AG10803 (cell line): Measurements from ENCODE around the gene ERGIC1.

Experiments
- DNase-seq: peaks from one replicate; pipeline ENCODE4 v3.0.0; 2010; ENCODE audit warnings: low read depth
- H3K4me3 ChIP-seq: 2 replicates; pipeline ENCODE4 v1.5.1; 2011; ENCODE audit warnings: mild to moderate bottlenecking, low read length, control low read depth
- CTCF ChIP-seq: conservative IDR thresholded peaks from 2 replicates; pipeline ENCODE4 v1.5.1; 2011; ENCODE audit warnings: mild to moderate bottlenecking, low read length, control low read depth, inconsistent platforms

The ERGIC1 gene

GRCh38 chr5:172871536-172871935, 37.5 kb downstream of the ERGIC1 start:
- no peak for TF ChIP-seq CTCF
- H3K4me3 ChIP-seq = no peak overlapping the region
- DNase-seq = no peak

- H3K4me3 ChIP-seq = no peak overlapping the region
- no peak for TF ChIP-seq CTCF
- DNase-seq = no peak
These were observed 37.9 kb downstream of the ERGIC1 start for GRCh38 chr5:172871982-172872381.

- no peak for TF ChIP-seq CTCF
- peak; percentile 45 for DNase-seq
- no peak overlapping the region for H3K4me3 ChIP-seq
These were observed 39.0 kb downstream of the ERGIC1 start for GRCh38 chr5:172872997-172873491.

DNA sequence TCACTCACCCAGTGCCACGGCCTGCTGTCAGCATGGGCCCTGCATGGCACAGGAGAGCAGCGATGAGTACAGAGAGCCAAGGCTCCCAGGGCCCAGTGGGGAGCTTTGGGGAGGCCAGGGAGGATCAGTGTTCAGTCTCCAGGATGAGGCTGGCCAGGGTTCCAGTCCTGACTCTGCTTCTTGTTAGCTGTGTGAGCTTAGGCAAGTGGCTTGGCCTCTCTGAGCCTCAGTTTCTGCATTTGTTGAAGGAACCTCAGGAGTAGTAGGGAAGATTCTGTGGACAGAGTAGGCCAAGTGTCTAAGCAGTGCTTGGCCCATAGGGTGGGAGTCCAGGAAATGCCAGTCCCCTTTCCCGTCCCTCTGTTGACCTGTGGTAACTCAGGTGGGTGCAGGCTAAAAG, 39.5 kb downstream of the ERGIC1 start:
- no peak for DNase-seq
- H3K4me3 ChIP-seq = no peak overlapping the region
- no peak for TF ChIP-seq CTCF

DNA sequence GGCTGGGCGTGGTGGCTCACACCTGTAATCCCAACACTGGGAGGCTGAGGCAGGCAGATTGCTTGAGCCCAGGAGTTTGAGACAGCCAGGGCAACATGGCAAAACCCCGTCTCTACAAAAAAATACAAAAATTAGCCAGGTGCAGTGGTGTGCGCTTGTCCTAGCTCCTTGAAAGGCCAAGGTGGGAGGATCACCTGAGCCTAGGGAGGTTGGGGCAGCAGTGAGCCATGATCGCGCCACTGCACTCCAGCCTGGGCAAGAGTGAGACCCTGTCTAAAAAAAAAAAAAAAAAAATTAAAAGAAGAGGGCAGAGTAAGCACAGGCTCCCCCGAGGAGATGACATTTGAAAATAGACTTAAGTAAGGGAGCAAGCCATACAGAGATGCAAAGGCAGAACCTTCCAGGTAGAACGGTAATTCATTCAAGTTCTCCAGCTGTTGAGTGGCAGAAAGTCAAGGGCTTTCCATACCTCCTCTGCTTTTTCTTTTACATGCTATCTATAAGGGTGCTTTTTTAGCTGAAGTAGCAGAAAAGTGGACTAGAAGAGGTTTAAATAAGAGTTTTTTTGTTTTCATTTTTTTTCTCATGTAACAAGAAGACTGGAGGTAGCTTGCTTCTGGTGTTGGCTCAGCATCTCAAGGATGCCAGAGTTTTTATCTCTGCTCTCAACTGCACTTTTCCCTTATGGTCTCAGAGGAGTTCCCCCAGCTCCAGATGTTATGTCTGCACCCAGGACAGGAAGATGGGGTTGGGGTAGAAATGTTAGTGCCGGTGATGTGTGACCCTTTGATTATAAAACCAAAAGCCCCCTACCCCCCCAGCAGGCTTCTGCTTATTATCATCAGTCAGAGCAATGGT, 40.8 kb downstream of the ERGIC1 start:
- H3K4me3 ChIP-seq = no peak overlapping the region
- no peak for DNase-seq
- no peak for TF ChIP-seq CTCF

DNA sequence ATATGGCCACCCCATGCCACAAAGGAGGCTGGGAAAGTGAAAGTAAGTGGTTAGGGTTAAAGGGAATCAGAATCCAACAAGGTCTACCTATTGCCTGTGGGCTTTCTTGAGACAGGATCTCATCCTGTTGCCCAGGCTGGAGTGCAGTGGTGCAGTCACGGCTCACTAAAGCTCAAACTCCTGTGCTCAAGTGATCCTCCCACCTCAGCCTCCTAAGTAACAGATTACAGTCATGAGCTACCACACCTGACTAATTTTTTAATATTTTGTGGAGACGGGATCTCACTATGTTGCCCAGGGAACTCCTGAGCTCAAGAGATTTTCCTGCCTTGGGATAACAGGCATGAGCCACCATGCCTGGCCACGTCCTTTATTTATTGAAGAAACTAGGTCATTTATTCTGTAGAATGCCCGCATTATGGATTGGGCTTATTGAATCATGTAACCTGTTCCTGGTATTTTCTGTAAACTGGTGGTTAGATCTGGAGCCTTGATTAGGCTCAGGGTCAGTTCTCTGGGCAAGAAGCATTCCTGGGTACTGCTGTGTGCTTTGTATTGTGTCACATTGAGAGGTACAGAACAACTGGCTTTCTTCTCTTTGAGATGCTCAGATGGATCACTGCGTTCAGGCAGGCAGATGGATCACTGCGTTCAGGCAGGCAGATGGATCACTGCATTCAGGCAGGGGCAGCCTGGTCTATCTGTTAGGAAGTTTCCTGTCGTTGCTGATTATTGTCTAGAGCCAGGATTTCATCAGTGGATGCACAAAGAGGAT, 41.6 kb downstream of the ERGIC1 start:
- H3K4me3 ChIP-seq = no peak overlapping the region
- no peak for TF ChIP-seq CTCF
- DNase-seq = no peak
